HepG2 (cell line): ENCODE measurements around the gene TMEM129. TPM values are rescaled to one million over a fixed set of nuclear protein-coding genes. Genes with fewer than 3 reads are reported as not detected.
A peak's percentile ranks its signal among the peaks of the same experiment; 100 is the strongest.

ENCODE experiments used
- IRF2 ChIP-seq: IDR thresholded peaks from 2 replicates; pipeline ENCODE4 v1.6.1; 2018; ENCODE audit warnings: missing genetic modification reagents, missing compliant biosample characterization
- KDM5A ChIP-seq: fragments of 200-600 bp; sonication (generic); IDR thresholded peaks from 2 replicates; pipeline ENCODE4 v1.7.0; 2018; ENCODE audit warnings: antibody characterized with exemption, mild to moderate bottlenecking, low read length, borderline replicate concordance
- KLF6 ChIP-seq: IDR thresholded peaks from 2 replicates; pipeline ENCODE4 v1.8.0; 2016; ENCODE audit warnings: missing biosample characterization, missing genetic modification reagents
- NR2F6 ChIP-seq, 2 experiments: IDR thresholded peaks; 2 replicates each; pipeline ENCODE4 v1.6.1; 2016; ENCODE audit warnings: antibody characterized with exemption in 1 of 2, mild to moderate bottlenecking in 1 of 2
- RARG ChIP-seq: sonication (generic); formaldehyde crosslinking; IDR thresholded peaks from 2 replicates; pipeline ENCODE4 v1.4.0; 2020; ENCODE audit warnings: low read depth, mild to moderate bottlenecking, missing genetic modification reagents
- U2AF1 ChIP-seq: fragments of 200-400 bp; formaldehyde crosslinking; optimal IDR thresholded peaks from 2 replicates; pipeline ENCODE3; 2017; ENCODE audit warnings: mild to moderate bottlenecking, low read depth, low read length
- ZFP36 ChIP-seq: fragments of 150-350 bp; IDR thresholded peaks from 2 replicates; pipeline ENCODE4 v1.6.1; 2018; ENCODE audit warnings: borderline replicate concordance, low read length, low read depth; ENCODE audit not compliant: partially characterized antibody
- ZFP82 ChIP-seq: sonication (generic); formaldehyde crosslinking; IDR thresholded peaks from 2 replicates; pipeline ENCODE4 v1.5.1; 2020; ENCODE audit warnings: mild to moderate bottlenecking, missing genetic modification reagents, borderline replicate concordance
- ZNF143 ChIP-seq: sonication (generic); formaldehyde crosslinking; IDR thresholded peaks from 2 replicates; pipeline ENCODE4 v1.4.0; 2020; ENCODE audit warnings: missing genetic modification reagents
- ZNF180 ChIP-seq: sonication (generic); formaldehyde crosslinking; IDR thresholded peaks from 2 replicates; pipeline ENCODE4 v1.4.0; 2020; ENCODE audit warnings: low read depth, missing genetic modification reagents, borderline replicate concordance
- ZNF232 ChIP-seq: sonication (generic); formaldehyde crosslinking; IDR thresholded peaks from 2 replicates; pipeline ENCODE4 v1.4.0; 2020; ENCODE audit warnings: missing genetic modification reagents, borderline replicate concordance
- ZNF430 ChIP-seq: sonication (generic); formaldehyde crosslinking; IDR thresholded peaks from 2 replicates; pipeline ENCODE4 v1.9.0; 2021; ENCODE audit warnings: mild to moderate bottlenecking, missing genetic modification reagents
- ZNF577 ChIP-seq: sonication (generic); formaldehyde crosslinking; IDR thresholded peaks from 2 replicates; pipeline ENCODE4 v1.4.0; 2020; ENCODE audit warnings: mild to moderate bottlenecking, low read depth, missing genetic modification reagents, borderline replicate concordance
- ZNF674 ChIP-seq: sonication (generic); formaldehyde crosslinking; IDR thresholded peaks from 2 replicates; pipeline ENCODE4 v1.5.0; 2020; ENCODE audit warnings: low read depth, mild to moderate bottlenecking, missing genetic modification reagents
- polyA plus RNA-seq, 8 experiments: library from polyadenylated mRNA; depleted of rRNA in 3 of 8; stranded (reverse) in 7 of 8; unstranded in 1 of 8; fragments of >200 nt; fragmentation: Illumina TruSeq in 4 of 8; extraction: Trizol in 4 of 8; gene quantifications; 2 replicates each; pipeline versions ENCODE4 v1.2.1 to v1.2.3, GENCODE V29; 2011 to 2016; ENCODE audit warnings: low read depth in 4 of 8, missing spikeins in 1 of 8, mixed read lengths in 1 of 8; ENCODE audit not compliant: insufficient read depth in 1 of 8
- total RNA-seq, 5 experiments: library from RNA; depleted of rRNA; stranded (reverse); fragments of >200 nt; fragmentation: Illumina TruSeq; extraction: Trizol; gene quantifications; 2 replicates each; pipeline ENCODE4 v1.2.3, GENCODE V29; 2016; ENCODE audit warnings: low read depth in 1 of 5
- TF ChIP-seq, protein P1 (sequence below): sonication (generic); formaldehyde crosslinking; IDR thresholded peaks from 2 replicates; pipeline ENCODE4 v1.4.0; 2020; ENCODE audit warnings: missing genetic modification reagents
- TF ChIP-seq, protein P2 (sequence below): sonication (generic); formaldehyde crosslinking; IDR thresholded peaks from 2 replicates; pipeline ENCODE4 v1.4.0; 2020; ENCODE audit warnings: missing genetic modification reagents, borderline replicate concordance
- TF ChIP-seq, protein P3 (sequence below): IDR thresholded peaks from 2 replicates; pipeline ENCODE4 v1.6.1; 2016; ENCODE audit warnings: low read depth, control low read depth
- TF ChIP-seq, protein P4 (sequence below): fragments of 450-650 bp; IDR thresholded peaks from 2 replicates; pipeline ENCODE4 v1.6.1; 2017
- TF ChIP-seq, protein P5 (sequence below): sonication (generic); formaldehyde crosslinking; IDR thresholded peaks from 2 replicates; pipeline ENCODE4 v1.4.0; 2020; ENCODE audit warnings: missing genetic modification reagents, borderline replicate concordance
- TF ChIP-seq, protein P6 (sequence below): IDR thresholded peaks from 2 replicates; pipeline ENCODE4 v1.6.1; 2016; ENCODE audit warnings: mild to moderate bottlenecking, missing biosample characterization, missing genetic modification reagents

The TMEM129 gene
- total and polyA plus RNA-seq, 2 of the 13 experiments (the other 11 are each of a cell fraction or from before 2014, with no cell fraction given): 19.0 to 25.8 TPM

DNA sequence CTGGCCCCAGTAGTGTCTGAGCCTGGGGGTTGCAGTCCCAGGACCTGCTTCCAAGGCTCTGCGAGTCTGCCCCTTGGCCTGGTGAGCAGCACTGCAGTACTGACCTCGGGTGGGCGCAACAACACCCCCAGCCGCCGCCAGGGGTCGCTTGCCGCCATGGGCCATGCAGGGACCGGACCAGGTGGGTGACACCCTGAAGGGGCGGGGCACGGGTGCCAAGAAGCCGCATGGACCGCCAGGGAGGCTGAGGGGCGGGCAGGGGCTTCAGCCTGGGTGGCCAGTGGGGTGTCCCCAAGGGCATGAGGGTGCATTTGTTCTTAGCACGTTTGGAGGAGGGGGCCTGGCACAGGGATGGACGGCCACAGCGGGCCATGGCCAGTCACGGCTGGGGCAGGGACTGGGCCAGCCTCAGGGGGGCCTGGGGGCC lies 25.2 kb upstream of the TMEM129 start (continued):
- TF ChIP-seq, protein P1, sequence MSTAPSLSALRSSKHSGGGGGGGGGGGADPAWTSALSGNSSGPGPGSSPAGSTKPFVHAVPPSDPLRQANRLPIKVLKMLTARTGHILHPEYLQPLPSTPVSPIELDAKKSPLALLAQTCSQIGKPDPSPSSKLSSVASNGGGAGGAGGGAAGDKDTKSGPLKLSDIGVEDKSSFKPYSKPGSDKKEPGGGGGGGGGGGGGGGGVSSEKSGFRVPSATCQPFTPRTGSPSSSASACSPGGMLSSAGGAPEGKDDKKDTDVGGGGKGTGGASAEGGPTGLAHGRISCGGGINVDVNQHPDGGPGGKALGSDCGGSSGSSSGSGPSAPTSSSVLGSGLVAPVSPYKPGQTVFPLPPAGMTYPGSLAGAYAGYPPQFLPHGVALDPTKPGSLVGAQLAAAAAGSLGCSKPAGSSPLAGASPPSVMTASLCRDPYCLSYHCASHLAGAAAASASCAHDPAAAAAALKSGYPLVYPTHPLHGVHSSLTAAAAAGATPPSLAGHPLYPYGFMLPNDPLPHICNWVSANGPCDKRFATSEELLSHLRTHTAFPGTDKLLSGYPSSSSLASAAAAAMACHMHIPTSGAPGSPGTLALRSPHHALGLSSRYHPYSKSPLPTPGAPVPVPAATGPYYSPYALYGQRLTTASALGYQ (CRISPR knock-in tag): peak; percentile 21; the same call in 1 of the 2 replicates
- TF ChIP-seq ZFP36 (no peak), U2AF1 (no peak), ZNF430 (CRISPR knock-in tag) (0 out of 2 replicates have a peak, but pooled peaks have one; percentile 59), KDM5A (no peak), RARG (CRISPR knock-in tag) (no peak), IRF2 (peak; percentile 66; the same call in 1 of the 2 replicates), ZNF232 (CRISPR knock-in tag) (peak; percentile 25; the same call in 1 of the 2 replicates), ZNF577 (CRISPR knock-in tag) (no peak), ZFP82 (CRISPR knock-in tag) (no peak), ZNF143 (0 out of 2 replicates have a peak, but pooled peaks have one; percentile 15), KLF6 (CRISPR knock-in tag) (peak; percentile 36; the same call in 1 of the 2 replicates), ZNF180 (CRISPR knock-in tag) (no peak), NR2F6 (IDR thresholded peaks at IDR 0.05) (no peak), NR2F6 (CRISPR knock-in tag; IDR thresholded peaks at IDR 0.05) (peak; percentile 67), ZNF674 (CRISPR knock-in tag) (no peak)
- TF ChIP-seq, protein P2, sequence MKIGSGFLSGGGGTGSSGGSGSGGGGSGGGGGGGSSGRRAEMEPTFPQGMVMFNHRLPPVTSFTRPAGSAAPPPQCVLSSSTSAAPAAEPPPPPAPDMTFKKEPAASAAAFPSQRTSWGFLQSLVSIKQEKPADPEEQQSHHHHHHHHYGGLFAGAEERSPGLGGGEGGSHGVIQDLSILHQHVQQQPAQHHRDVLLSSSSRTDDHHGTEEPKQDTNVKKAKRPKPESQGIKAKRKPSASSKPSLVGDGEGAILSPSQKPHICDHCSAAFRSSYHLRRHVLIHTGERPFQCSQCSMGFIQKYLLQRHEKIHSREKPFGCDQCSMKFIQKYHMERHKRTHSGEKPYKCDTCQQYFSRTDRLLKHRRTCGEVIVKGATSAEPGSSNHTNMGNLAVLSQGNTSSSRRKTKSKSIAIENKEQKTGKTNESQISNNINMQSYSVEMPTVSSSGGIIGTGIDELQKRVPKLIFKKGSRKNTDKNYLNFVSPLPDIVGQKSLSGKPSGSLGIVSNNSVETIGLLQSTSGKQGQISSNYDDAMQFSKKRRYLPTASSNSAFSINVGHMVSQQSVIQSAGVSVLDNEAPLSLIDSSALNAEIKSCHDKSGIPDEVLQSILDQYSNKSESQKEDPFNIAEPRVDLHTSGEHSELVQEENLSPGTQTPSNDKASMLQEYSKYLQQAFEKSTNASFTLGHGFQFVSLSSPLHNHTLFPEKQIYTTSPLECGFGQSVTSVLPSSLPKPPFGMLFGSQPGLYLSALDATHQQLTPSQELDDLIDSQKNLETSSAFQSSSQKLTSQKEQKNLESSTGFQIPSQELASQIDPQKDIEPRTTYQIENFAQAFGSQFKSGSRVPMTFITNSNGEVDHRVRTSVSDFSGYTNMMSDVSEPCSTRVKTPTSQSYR (CRISPR knock-in tag): 0 out of 2 replicates have a peak, but pooled peaks have one; percentile 14
- TF ChIP-seq, protein P3, sequence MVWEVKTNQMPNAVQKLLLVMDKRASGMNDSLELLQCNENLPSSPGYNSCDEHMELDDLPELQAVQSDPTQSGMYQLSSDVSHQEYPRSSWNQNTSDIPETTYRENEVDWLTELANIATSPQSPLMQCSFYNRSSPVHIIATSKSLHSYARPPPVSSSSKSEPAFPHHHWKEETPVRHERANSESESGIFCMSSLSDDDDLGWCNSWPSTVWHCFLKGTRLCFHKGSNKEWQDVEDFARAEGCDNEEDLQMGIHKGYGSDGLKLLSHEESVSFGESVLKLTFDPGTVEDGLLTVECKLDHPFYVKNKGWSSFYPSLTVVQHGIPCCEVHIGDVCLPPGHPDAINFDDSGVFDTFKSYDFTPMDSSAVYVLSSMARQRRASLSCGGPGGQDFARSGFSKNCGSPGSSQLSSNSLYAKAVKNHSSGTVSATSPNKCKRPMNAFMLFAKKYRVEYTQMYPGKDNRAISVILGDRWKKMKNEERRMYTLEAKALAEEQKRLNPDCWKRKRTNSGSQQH: peak; percentile 67; the same call in 1 of the 2 replicates
- TF ChIP-seq, protein P4, sequence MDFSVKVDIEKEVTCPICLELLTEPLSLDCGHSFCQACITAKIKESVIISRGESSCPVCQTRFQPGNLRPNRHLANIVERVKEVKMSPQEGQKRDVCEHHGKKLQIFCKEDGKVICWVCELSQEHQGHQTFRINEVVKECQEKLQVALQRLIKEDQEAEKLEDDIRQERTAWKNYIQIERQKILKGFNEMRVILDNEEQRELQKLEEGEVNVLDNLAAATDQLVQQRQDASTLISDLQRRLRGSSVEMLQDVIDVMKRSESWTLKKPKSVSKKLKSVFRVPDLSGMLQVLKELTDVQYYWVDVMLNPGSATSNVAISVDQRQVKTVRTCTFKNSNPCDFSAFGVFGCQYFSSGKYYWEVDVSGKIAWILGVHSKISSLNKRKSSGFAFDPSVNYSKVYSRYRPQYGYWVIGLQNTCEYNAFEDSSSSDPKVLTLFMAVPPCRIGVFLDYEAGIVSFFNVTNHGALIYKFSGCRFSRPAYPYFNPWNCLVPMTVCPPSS: no peak
- TF ChIP-seq, protein P5, sequence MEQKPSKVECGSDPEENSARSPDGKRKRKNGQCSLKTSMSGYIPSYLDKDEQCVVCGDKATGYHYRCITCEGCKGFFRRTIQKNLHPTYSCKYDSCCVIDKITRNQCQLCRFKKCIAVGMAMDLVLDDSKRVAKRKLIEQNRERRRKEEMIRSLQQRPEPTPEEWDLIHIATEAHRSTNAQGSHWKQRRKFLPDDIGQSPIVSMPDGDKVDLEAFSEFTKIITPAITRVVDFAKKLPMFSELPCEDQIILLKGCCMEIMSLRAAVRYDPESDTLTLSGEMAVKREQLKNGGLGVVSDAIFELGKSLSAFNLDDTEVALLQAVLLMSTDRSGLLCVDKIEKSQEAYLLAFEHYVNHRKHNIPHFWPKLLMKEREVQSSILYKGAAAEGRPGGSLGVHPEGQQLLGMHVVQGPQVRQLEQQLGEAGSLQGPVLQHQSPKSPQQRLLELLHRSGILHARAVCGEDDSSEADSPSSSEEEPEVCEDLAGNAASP: peak; percentile 43; the same call in 1 of the 2 replicates
- TF ChIP-seq, protein P6, sequence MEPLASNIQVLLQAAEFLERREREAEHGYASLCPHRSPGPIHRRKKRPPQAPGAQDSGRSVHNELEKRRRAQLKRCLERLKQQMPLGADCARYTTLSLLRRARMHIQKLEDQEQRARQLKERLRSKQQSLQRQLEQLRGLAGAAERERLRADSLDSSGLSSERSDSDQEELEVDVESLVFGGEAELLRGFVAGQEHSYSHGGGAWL (CRISPR knock-in tag): peak; percentile 63; the same call in 1 of the 2 replicates
